HuH-7 (cell line): ENCODE data around the gene GGTLC1.

Experiments used
- DNase-seq: peaks from one replicate; pipeline ENCODE4 v3.0.0; 2011; ENCODE audit warnings: low spot score

GGTLC1 gene

GRCh38 chr20:23963941-23964340, 24.6 kb downstream of the GGTLC1 start:
- DNase-seq = no peak

DNA sequence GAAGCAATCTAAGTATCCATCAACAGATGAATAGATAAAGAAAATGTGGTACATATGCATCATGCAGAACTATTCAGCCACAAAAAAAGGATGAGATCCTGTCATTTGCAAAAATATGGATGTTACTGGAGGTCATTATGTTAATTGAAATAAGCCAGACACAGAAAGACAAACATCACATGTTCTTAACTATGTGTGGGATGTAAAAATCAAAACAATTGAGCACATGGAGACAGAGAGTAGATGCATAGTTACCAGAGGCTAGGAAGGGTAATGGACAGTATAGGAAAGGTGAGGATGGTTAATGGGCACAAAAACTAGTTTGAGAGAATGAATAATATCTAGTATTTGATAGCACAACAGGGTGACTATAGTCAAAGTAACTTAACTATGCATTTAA, 26.3 kb downstream of the GGTLC1 start:
- DNase-seq = no peak

GRCh38 chr20:23959054-23959453, 29.5 kb downstream of the GGTLC1 start:
- no peak for DNase-seq

DNA sequence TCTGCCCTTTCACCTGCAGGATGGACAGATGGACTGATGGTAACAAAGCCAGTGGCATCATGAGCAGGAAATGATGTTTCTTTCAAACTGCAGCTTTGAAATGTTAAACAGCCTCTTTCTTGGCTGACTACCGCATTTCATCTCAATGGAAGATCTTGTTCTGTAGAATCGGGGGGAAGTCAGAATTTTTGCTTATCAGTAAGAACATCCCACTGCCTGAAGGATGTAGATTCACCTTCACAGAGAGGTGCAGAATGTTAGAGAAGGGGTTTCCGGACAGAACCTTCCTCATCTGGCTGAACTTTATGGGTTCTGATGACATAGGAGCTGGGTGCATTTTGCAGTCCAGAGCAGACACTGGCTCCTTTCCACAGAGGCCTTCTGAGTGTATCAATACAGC, 32.7 kb downstream of the GGTLC1 start:
- no peak for DNase-seq

DNA sequence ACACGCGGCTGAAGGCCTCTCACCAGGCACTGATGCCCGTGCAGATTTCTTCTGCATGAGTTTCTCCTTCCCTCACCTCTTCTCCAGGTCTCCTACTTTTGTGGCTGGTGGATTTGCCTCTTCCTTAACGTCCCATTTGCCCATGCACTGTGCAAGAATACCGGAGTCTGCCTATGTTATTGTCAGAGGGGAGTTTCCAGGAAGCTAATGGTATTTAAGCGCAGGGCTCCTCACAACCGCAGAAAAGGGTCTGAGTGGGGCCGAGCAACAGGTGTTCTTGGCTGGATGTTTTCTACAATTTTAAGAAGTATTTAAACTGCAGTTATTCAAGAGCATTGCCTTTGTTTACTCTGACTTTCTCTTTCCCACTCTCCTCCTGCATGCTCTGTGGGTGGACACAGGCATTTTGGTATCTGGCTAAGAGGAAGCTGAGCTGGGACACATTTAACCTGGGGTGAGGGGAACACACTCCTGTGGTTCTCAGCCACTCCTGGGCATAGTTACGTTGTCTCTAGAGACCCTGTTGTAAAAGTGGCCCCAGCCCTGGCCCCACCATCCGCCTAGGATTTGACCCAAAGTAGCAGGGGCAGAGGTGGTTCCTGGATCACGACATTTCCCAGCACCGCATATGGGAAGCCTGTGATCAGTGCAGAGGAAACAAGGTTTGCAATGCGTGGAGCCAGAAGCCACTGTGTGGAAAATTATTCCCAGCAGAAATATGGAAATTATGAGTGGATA, 34.4 kb downstream of the GGTLC1 start:
- DNase-seq = no peak

- DNase-seq = no peak
Observed at GRCh38 chr20:23946206-23946605, 42.4 kb downstream of the GGTLC1 start.

DNA sequence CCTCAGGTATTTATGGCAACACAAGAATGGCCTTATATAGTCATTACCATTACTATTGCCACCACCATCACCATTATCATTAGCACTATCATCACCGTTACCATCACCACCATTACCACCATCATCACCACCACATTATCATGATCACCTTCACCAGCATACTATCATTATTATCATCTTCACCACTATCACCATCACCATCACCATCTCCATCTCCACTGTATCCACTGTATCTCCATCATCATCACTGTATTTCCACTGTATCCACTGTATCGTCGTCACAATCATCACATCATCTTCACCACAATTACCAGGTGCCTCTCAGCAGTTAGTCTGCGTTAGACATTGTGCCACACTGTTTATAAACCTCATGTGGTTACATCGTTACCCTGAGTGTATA, 45.3 kb downstream of the GGTLC1 start:
- DNase-seq = no peak

DNA sequence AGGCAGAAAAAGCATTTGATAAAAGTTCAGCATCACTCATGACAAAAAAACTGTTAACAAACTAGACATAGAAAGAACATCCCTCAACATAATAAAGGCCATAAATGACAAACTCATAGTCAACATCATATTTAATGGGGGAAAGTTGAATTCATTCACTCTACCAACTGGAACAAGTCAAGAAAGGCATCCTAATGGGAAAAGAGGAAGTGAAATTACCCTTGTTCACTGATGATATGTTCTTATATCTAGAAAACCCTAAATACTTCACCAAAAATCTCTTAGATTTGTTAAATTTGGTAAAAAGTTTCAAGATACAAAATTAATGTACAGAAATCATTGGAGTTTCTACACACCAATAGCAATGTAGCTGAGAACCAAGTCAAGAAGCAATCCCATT, 48.9 kb downstream of the GGTLC1 start:
- DNase-seq = no peak

GRCh38 chr20:23939063-23939462, 49.5 kb downstream of the GGTLC1 start:
- DNase-seq = no peak

- DNase-seq = no peak
Observed at GRCh38 chr20:23938118-23938438, 50.5 kb downstream of the GGTLC1 start.

GRCh38 chr20:23937303-23938117, 51.1 kb downstream of the GGTLC1 start:
- DNase-seq = peak; percentile 49
